GM18867 (cell line): Measurements from ENCODE around the gene CPA1.

ENCODE experiments used
- ATAC-seq: cut with Tn5 transposase; IDR thresholded peaks from one replicate; pipeline ENCODE4 v1.9.1; 2021; ENCODE audit warnings: mild to moderate bottlenecking, moderate library complexity; ENCODE audit not compliant: unreplicated experiment

Gene CPA1

DNA sequence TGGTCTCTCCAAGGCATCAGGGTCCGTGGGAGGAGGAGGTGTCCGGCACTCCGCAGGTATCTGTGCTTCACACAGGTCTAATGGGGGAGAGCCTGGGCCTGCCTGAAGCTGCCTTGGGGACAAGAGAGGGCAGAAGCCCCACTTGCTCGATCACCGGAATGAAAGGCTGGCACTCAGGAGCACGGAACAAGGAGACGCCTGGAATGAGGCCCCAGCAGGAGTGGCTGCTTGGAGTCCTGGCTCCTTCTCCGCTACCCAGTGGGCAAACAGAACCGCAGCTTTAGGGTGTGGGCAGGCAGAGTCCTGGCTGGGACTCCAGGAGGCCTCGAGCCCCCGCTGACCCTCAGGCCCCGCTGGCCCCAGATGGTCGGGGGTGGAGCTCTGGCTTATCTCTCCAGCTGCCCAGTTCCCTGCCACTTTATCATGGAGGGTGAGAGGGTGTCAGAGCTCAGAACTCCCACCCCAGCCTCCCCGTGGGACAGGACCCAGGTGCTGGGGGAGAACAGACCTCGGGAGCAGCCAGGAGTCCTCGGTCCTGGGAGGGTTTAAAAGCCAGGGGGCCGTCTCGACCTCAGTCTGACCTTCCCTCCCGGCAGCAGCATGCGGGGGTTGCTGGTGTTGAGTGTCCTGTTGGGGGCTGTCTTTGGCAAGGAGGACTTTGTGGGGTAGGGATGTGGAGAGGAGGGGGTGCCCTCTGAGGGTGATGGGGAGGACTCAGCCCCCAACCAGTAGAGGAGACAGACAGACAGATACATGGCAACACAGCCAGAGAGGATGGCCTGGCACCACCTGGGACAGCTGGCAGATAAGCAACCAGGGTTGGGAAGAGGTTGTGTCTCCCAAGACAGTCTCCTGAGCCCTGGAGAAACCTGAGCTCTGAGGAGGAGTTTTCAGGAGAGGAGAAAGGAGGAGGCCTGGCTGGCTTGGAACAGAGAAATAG, at the start of gene CPA1:
Gene CPA1 (plus strand): TSS at position 574 of the 940 bp plus-strand sequence. CDS start 27 bp downstream, at position 601.
- no peak for ATAC-seq

DNA sequence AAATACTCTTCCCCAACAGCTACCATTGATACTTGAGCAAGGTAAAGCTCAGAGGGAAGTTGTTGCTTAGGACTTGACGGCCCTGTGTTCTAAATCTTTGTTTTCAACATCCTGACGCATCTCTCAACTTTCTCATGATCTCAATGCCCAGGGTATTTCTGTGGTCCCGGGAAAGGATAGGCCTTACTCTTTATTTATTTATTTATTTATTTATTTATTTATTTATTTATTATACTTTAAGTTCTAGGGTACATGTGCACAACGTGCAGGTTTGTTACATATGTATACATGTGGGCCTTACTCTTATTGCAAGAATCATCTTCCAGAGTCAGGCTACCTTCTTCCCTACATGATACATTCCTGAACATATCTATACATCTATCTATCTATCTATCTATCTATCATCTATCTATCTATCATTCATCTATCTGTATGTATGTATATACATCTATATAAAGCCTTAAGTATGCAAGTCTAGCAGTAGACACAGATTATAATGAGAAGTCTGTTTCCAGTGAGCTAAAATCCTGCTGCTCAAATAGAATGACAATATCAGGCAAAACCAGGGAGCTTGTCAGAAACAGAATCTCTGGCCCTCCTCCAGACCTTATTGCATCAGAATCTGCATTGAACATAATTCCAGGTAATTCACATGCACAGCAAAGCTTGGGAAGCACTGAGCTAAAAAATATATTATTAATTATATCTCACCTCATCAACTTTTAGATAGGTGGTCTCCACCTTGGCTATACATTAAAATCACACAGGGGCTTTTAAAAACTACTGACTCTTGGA, 47.8 kb upstream of the CPA1 start:
- ATAC-seq: no peak

DNA sequence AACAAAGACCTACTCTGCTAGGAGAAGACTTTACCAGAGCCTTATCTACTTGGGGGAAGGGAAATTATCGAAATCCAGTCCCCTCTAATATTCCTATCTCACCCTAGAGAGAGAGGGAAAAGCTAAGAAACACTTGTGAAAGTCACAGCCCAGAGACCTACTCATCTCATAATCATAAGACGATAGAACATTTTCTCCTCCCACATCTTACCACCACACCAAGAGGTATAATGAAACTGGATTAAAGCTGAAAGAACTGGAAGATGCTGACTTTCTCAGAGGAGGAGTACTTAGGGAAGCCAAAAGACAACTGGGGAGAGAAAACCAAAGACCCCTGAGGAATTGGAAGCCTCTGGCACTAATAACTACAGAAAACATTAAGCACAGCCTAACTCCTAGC, 46.5 kb upstream of the CPA1 start:
- ATAC-seq: no peak

DNA sequence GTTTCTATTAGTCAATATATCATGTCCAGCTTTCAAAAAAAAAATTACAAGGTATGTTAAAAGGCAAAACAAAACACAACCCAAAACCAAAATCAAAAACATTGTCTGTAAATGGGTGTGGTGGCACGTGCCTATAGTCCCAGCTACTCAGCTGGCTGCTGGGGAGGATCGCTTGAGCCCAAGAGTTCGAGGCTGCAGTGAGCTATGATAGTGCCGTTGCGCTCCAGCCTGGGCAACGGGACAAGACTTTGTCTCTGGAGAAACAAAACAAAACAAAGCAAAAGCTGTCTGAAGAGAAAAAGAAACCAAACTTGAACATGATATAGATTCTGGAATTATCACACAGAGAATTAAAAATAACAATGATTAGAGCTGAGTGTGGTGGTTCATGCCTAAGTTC, 46.0 kb upstream of the CPA1 start:
- no peak for ATAC-seq

DNA sequence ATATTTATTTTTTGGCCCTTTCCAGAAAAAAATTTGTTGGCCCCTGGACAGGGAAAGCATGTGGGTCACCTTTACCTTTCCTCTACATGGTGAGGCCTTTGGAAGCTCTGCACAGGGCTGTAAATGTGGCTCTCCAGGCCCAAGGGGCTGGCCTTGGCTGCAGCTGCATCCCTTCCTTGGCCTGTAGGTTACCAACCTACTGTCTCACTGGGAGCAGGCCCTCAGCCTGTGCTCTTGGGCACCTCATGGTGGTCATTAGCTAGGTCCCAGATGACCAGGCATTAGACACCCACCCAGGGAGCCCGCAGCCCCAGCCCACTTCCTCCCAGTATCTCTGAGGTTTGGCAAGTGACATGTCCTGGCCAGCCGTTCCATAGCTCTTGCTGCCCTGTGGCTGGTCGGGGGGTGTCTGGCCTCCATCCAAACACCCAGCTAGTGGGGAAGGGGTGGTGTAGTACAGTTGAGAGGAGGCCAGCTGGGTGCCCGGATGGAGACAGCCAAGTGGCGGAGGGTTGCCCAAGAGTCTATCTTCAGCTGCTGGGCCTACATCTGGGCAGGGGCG, 42.8 kb upstream of the CPA1 start:
- no peak for ATAC-seq

DNA sequence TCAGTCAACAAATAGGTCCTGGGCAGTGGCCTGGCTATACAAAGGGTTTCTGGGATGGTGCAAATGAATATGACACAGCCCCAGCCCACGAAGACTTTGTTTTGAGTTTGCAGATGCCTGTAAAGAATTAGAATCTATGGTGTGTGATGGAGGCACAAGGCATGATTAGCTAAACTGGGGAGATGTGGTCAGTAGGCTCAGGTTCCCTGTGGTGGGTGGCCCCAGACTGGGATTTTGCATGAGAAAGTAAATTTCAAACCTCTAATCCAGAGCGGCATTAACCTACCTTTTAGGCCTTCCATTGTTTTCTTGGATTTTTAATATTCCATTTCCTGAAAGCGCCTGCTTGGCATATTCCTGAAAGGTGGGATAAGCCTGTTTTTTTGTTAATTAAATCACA, 42.1 kb upstream of the CPA1 start:
- ATAC-seq: no peak

DNA sequence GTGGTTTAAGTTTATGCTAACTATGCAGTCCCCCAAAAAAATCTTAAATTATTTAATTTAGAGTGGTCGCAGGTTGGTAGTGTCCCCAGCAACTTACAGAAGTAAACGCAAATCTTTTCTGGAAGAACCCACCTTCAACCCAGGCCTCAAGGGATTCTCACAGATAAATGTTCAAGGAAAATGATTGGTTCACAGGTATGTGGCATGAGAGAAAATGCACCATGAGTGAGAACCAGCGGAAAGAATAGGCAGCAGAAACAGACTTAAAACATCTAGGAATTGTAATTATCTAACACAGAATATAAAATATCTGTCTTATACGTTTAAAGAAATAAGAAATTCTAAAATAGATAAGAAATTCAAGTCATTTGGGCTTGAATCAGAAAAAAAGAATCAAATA, 38.4 kb upstream of the CPA1 start:
- no peak for ATAC-seq

DNA sequence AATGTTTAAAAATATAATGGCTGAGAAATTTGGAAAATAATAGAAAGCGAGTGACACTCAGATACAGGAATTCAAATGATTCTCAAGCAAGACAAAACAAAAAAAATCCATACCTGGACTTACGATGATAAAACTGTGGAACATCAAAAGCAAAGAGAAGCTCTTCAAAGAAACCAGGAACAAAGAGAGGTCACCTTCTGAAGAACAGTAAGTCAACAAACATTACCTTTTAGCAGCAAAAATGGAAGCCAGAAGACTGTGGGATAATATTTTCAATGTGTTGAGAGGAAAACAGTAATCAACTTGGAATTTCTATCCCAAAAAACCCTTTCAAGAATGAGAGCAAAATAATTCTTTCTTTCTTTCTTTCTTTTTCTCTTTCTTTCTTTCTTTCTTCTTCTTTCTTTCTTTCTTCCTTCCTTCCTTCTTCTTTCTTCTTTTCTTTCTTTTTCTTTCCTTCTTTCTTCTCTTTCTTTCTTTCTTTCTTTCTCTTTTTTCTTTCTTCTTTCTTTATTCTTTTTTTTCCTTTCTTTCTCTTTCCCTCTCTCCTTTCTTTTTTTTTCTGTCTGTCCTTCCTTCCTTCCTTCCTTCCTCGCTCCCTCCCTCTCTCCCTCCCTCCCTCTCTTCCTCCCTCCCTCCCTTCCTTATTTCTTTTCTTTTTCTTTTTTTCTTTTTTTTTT, 37.5 kb upstream of the CPA1 start:
- no peak for ATAC-seq

DNA sequence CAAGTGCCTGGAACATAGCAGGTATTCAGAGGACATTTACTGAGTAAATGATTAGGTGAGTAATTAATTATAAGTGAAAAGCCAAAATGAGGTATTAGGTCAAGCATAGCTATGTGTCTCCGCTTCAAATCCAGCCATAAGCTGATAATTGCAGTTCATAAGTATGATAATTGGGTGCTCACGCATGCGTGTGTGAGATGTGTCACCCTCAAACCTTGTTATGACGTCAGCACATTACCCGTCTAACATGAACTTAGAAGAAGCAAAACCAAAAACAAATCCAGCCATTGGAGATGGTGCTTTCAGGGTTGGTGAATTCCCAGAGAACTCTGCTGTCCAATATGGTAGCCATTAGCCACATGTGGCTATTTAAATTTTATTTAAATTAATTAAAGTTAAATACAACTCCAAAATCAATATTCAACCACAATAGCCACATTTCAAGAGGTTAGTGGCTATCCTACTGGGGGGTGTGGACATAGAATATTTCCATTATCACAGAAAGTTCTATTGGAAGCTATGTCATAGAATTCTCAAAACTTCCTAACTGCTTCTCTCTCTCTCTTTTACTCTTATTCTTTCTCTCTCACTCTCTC, 35.9 kb upstream of the CPA1 start, which contains the start of gene CPA5:
Gene CPA5 (plus strand): TSS at position 546 of the 596 bp plus-strand sequence. CDS start 1,670 bp downstream, outside the sequence.
- ATAC-seq: no peak

DNA sequence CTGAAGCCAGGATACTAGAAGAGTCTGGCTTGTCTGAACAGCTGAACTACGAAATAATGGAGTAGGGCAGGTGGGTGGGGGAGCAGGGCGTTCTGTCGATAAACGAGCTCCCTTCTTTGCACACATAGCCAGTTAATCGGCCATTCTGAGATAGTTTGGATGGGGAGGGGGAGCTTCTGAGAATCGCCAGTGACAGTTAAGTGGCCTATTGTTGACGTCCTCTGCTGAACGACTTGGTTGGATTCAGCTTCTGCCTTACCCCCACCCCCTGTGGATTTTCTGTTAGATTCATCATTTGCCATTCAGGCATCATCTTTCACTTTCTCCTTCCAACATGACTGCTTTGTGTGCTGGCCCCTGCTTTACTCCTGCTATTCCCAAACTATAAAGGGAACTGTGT, 35.2 kb upstream of the CPA1 start:
- no peak for ATAC-seq

DNA sequence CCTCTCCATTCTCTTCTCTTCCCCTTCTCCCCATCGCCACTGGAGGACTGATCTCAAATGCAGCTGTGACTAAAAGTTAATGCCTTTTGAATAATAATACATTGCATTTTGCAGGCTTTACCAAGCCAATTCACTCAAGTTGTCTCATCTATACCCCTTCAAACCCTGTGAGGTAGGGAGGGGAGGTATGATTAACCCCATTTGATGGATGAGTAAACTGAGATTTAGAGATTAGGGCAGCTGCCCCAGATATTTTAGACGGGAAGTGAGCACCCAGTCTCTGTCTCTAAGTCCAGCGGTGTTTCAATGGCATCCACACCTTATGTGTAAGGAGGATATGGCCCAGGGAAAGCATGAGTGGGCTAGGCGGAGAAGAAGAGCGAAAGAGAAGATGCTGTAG, 34.6 kb upstream of the CPA1 start:
- no peak for ATAC-seq

DNA sequence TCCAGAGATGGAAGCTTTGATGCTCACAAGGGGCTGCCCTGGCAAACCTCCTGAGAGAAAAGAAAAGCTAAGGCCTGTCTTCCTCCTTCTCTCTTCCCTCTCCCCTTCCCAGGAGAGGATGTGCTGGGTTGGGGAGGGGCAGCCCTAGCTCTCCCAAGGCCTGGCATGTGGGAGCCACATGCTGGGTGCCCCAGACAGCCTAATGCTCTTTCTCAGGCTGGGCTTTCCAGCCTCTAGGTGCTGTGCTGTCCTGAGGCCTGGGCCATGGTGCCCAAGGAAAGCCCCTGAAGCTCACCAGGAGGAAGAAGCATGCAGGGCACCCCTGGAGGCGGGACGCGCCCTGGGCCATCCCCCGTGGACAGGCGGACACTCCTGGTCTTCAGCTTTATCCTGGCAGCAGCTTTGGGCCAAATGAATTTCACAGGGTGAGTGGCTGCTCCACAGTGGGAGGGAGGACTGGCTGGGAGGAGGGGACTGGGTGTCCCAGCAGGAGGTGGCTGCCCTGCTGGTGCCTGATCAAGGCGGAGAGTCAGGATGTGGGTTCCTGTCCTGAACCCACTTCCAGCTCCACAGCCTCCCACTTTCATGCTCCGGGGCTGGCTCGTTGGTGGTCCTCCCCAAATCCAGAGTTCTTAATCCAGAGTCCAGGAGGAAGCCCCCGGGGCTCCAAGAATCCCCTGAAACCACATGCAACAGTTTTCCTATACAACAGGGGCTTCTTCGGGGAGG, 34.0 kb upstream of the CPA1 start:
- ATAC-seq: no peak

DNA sequence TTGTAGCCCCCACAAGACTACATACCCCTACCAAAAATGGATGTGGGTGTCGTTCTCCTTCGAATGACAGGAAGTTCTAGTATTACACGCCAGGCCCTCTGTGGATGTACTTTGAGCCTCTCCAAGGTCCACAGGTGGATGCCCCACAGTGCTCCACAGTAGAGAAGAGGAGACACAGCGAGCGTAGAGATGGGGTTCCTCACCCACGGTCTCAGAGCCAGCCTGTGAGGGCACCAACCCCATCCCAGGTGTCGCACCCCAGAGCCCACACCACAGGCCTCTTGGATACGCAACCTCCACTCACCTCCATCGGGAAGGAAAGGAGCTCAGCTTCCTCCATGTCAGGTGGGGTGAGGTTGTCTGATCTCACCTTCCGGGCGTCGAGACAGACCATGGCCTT, 33.4 kb upstream of the CPA1 start:
- ATAC-seq: no peak

DNA sequence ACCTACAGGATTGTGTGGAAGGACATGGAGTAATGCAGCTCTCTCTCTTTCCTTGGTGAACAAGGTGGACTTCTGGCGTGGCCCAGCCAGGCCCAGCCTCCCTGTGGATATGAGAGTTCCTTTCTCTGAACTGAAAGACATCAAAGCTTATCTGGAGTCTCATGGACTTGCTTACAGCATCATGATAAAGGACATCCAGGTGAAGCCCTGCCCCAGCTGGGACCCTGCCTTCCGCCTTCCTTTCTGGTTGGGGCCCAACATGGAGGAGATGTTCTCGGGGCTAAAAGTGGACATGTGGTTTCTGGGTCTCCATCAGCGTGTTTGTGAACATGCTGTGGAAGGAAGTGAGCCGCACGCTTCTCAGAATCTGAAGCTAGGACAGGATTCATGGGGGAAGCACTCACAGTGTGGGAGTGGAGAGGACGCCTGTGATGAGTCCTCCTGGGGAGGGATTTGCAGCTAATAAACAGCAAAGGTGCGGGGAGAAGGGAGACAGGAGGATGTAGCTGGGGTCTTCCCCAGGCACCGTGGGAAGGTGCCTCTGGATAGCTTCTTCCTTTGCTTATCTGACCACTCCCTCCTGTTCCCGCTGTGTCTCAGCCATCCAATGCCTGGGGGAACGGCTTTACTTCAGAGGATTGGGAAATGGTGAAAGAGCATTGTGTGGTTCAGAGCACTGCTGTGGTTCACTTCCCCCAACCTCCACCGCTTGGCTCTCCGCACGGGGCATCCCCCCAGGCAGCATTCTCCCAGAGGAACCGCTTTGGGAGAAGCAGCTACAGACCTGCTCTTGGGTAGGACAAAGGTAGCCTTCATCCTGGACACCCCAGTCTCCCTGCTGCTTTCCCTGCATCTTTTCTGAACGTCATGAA, 30.1 kb upstream of the CPA1 start:
- no peak for ATAC-seq

DNA sequence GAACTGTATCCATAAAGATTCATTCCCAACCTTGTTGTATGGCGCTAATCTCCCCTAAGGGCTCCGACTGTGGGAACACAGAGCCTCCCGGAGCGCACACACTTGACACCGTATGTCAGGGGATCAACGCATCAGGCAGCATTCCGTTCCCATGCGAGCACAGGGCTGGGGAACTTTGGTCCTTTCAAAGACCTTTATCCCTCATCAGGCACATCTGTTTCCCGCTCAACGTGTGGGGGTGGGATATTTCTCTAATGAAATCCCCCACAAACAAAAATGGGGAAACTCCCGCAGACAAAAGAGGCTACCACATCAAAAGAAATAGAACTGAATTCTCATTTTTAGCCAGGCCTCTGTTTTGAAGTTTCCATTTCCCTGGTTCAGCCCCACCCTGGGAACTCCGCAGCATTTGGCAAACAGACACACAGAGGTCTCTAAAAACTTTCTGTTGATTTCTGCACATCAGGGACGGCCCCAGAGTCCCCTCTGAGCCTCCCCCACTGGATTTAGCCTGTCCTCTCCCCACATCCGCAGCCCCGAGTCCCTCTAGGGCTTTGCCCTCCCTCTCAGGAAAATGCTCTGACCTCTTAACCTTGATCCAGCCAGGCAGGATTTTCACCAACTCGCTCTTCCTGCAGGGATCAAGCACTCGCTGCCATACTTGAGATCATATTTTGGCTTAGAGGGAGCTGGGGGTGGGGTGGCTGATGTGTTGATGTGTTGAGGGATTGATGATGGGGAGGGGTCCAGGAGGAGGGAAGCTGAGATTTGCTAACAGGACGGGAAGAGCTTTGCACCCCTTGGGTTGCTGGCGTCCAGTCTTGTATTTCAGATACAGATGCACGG, 29.1 kb upstream of the CPA1 start:
- ATAC-seq: no peak

DNA sequence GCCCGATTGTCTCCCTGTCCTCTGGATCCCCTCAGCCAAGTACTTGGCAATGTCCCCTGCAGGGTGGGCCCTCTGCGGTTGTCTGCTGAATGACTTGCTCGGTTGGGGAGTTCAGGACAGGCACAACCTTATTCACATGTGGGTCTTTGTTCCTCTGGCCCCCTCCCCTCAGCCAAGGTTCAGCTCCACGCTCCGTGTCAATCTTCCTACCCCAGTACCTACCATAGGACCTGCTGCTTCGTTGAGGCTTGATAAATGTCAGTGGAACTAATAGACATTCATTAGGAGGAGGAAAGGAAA, 28.6 kb upstream of the CPA1 start:
- ATAC-seq: no peak

DNA sequence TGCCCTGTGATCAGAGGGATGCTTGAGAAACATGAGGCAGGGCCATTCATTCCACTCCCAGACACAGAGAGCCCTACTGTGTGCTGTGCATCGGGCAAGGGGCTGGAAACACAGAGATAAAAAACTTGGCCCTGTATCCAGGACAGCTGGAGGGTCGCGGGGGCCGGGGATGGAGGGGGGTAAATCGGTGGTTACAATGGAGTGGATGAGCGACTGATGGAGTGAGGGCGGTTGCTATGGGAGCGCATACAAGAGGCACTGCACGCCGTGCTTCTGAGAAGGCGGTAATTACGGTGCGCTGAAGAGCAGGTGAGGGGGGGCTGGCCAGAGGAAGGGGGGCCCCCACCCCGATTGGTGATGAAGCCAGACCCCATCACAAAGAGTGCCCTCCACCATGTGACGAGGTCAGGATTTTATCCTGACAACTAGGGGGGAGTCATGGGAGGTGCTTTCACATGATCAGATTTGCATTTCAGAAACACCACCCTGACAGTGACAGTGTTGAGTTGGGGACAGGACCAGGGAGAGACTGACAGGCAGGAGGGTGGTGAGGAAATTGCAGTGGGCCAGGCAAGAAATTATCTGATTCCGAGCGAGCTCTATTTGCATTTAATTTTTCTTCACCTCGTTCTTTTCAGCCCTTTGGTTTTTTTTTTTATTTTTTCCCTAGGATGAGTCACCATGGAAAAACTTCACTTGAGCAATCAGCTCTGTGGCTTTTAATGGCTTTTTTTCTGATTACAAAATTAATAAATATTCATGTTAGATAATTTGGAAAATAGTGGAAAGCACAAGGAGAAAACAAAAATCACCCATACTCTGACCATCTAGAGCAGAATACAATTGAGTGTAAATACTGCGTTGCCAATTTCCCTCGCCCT, 27.9 kb upstream of the CPA1 start:
- no peak for ATAC-seq
